Measurements from ENCODE around the gene SP2.

DNA sequence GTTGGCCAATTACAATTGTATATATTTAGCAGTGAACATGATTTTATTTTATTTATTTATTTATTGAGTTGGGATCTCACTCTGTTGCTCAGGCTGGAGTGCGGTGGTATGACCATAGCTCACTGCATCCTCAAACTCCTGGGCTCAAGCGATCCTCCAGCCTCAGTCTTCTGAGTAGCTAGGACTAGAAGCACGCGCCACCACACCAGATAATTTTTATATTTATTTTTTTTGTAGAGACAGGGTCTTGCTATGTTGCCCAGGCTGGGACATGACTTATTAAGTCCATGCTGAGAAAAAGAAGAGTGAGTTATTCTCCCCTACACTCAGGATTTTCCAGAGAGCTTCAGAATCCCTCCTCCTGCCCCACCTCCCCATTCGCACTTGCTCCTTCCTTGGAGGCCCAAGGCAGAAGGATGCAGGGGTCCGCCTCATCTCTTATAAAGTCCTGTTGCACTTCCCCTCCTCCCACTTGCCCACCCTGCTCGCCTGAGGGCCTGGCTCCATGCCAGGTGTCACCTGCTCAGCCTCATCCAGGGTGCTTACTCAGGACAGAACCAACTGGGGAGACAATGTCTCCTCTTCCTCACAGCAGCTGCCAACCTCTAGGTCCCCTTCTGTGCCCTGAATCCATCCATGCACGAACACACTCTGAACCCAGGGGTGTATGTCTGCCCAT is 16.1 kb upstream of the SP2 start:
- no peak for TF ChIP-seq POLR2A (IDR thresholded peaks at IDR 0.05)
- TF ChIP-seq, protein P1, sequence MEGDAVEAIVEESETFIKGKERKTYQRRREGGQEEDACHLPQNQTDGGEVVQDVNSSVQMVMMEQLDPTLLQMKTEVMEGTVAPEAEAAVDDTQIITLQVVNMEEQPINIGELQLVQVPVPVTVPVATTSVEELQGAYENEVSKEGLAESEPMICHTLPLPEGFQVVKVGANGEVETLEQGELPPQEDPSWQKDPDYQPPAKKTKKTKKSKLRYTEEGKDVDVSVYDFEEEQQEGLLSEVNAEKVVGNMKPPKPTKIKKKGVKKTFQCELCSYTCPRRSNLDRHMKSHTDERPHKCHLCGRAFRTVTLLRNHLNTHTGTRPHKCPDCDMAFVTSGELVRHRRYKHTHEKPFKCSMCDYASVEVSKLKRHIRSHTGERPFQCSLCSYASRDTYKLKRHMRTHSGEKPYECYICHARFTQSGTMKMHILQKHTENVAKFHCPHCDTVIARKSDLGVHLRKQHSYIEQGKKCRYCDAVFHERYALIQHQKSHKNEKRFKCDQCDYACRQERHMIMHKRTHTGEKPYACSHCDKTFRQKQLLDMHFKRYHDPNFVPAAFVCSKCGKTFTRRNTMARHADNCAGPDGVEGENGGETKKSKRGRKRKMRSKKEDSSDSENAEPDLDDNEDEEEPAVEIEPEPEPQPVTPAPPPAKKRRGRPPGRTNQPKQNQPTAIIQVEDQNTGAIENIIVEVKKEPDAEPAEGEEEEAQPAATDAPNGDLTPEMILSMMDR (IDR thresholded peaks at IDR 0.05), result no peak

Data from thyroid gland (tissue), 4 donors.